Upper lobe of left lung (tissue), 4 donors: Measurements from ENCODE around the gene NACC1.

Source experiments
- POLR2A ChIP-seq, 4 donors: fragments of 450-650 bp; IDR thresholded peaks; one replicate each; pipeline ENCODE4 v1.5.1; 2016 to 2017; ENCODE audit warnings: antibody characterized with exemption in 4 of 4, mild to moderate bottlenecking in 2 of 4
- TF ChIP-seq, protein P1 (sequence below), 6 experiments: fragments of 450-650 bp in 4 of 6; fragments of 200-600 bp in 2 of 6; sonication (generic) in 2 of 6; IDR thresholded peaks; one replicate each; pipeline ENCODE4 v1.5.1; 2016 to 2019; ENCODE audit warnings: antibody characterized with exemption in 6 of 6

DNA sequence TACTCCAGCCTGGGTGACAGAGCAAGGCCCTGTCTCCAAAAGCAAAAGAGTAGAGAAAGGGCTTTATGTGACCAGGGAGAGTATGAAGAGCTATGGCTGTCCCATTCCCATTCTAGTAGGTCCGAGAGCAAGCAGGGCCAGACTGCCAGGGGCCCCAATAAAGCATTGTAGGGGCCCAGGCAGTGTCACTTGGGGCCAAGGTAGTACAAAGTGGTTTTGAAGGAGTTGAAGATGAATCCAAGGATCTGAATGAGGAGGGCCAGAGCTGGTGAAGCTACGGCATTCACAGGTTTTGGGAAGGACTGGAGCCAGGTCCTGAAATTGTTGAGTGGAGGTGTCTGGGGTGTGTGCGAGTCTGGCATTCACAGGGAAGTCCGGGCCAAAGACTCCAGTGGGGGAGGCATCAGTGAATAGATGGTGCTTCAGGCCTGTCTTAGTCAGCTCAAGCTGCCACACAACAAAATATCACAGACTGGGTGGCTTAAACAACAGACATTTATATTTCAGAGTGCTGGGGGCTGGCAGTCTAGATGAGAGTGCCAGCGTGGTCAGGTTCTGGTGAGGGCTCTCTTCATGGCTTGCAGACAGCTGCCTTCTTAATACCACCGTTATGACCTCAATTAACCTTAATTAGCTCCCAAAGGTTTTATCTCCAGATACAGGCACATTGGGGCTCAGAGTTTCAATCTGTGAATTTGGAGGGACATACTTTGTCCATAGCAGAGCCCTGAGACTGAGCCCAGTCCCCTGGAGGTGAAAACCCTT is 9.9 kb downstream of the NACC1 start:
- TF ChIP-seq, protein P1, sequence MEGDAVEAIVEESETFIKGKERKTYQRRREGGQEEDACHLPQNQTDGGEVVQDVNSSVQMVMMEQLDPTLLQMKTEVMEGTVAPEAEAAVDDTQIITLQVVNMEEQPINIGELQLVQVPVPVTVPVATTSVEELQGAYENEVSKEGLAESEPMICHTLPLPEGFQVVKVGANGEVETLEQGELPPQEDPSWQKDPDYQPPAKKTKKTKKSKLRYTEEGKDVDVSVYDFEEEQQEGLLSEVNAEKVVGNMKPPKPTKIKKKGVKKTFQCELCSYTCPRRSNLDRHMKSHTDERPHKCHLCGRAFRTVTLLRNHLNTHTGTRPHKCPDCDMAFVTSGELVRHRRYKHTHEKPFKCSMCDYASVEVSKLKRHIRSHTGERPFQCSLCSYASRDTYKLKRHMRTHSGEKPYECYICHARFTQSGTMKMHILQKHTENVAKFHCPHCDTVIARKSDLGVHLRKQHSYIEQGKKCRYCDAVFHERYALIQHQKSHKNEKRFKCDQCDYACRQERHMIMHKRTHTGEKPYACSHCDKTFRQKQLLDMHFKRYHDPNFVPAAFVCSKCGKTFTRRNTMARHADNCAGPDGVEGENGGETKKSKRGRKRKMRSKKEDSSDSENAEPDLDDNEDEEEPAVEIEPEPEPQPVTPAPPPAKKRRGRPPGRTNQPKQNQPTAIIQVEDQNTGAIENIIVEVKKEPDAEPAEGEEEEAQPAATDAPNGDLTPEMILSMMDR (IDR thresholded peaks at IDR 0.05): no peak
- TF ChIP-seq POLR2A (IDR thresholded peaks at IDR 0.05): no peak
